ENCODE results near the gene FGFBP3.

FGFBP3 gene

GRCh38 chr10:91909117-91909677 is at the start of gene FGFBP3:
FGFBP3 (minus strand) TSS chr10:91909486; CDS start chr10:91908969, 517 bp downstream.
- in situ Hi-C loops (cut with HindIII; ENCODE audit: low sequenced_read_pairs), result no loop called here

DNA sequence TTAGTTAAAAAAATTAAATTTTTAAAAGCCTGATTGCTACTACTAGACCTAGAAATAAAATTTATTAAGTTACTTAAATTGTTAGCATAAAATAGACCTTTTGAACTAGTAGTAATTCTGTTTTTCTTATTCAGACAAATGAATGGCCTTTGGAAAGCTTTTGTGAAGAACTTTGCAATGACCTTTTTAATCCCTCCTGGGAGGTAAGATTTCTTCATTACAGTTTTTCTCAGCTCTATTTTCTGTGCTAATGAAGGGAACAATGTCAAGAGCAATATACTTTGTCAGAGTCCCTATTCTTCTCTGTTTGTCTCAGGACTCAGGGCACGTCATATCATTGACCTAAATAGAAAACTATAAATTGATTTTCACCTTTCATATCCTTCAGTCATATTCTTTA is 47.8 kb upstream of the FGFBP3 start:
- in situ Hi-C loops (cut with HindIII; ENCODE audit: low sequenced_read_pairs), result no loop called here

DNA sequence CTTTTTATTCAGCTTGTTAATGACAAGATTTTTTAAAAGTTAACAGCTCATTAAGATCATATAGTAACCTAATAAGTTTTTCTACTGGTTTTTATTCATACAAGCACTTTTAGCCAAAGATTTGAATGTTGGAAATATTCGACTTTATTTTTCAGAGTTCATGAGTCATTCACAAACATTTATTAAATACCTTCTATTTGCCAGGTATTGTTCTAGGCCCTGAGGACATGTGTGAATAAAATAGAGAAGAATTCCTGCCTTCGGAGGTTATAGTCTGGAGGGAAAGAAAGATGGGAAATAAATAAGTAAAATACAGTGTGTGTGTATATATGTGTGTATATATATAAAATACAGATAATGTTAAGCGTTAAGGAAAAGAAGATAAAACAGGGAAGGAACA is 45.8 kb upstream of the FGFBP3 start:
- in situ Hi-C loops (cut with HindIII; ENCODE audit: low sequenced_read_pairs), result no loop called here

GRCh38 chr10:91953600-91954160 is 44.4 kb upstream of the FGFBP3 start:
- in situ Hi-C loops (cut with HindIII; ENCODE audit: low sequenced_read_pairs), result no loop called here

DNA sequence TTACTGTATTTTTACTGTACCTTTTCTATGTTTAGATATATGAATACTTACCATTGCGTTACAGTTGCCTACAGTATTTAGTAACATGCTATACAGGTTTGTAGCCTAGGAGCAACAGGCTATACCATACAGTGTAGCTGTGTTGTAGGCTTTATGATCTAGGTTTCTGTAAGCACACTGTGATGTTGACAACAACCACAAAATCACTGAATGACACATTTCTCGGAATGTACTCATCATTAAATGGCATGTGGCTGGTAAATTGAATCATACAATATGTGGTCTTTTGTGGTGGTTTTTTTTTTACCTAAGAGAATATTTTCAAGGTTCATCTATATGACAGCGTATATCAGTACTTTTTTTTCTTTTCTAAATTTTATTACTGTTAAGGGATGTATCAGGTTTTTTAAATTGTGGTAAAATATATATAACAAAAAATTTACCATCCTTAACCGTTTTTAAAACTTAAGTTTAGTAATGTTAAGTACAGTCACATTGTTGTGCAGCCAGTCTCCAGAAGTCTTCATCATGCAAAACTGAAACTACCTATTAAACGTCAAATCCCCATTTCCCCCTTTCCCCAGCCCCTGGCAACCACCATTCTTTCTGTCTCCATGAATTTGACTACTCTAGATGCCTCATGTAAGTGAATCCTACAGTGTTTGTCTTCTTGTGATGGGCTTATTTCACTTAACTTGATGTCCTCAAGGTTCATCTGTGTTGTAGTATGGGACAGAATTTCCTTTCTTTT is 35.8 kb upstream of the FGFBP3 start:
- in situ Hi-C loops (cut with HindIII; ENCODE audit: low sequenced_read_pairs), result no loop called here

GRCh38 chr10:91941426-91941825 is 32.1 kb upstream of the FGFBP3 start:
- in situ Hi-C loops (cut with HindIII; ENCODE audit: low sequenced_read_pairs), result no loop called here

DNA sequence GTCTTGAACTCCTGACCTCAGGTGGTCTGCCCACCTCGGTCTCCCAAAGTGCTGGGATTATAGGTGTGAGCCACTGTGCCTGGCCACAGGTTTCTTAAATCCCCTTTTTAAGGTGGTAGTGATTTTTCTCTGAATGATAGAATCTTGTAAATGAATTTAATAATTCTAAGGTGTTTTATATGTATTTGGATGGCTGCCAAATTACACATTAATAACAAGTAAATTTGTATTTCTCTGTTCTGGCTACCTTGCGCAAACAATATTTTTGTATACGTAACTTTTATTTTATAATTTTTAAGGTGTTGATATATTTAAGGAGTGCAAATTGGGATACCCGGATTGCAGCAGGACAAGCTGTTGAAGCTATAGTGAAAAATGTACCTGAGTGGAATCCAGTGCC is 30.4 kb upstream of the FGFBP3 start:
- in situ Hi-C loops (cut with HindIII; ENCODE audit: low sequenced_read_pairs), result no loop called here

DNA sequence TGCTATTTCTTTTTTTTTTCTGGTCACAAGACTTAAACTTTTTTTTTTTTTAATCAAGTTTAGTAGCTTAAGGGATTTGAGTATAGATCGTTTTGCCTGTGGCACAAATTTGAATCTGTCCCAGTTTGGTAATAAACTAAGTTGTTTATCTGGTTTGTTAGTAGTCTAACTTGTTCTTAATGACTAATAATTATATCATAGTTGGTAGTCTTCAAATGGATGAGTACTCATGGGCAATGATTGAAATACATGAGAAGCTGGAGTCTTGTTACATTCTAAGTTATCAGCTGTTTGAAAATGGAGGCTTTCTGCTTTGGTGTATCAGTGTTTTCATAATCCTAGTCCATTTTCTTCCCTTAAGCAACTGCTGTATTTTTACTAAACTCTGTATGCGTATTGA is 26.6 kb upstream of the FGFBP3 start:
- in situ Hi-C loops (cut with HindIII; ENCODE audit: low sequenced_read_pairs), result no loop called here

DNA sequence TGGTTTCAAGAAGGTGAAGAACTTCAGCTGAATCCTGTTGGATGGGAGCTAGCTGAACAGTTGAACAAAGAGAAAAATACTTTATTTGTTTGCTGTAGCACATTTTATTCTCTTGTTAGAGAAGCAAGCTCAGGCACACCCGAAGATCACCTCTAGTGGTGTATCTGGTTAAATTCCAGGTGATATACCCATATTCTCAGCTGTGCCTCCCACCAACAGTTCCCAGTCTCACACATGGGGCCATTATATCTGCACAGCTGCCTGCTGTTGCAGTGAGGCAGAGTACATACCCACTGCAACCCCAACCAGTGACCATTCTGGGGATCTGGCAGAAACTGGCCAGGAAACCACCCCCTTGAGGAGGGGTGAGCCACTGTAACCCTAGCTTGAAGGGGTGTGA is 23.5 kb upstream of the FGFBP3 start:
- in situ Hi-C loops (cut with HindIII; ENCODE audit: low sequenced_read_pairs), result no loop called here

- in situ Hi-C loops (cut with HindIII; ENCODE audit: low sequenced_read_pairs), result no loop called here
Observed at GRCh38 chr10:91931526-91932190, 22.4 kb upstream of the FGFBP3 start.

GRCh38 chr10:91930939-91931338 is 21.7 kb upstream of the FGFBP3 start:
- in situ Hi-C loops (cut with HindIII; ENCODE audit: low sequenced_read_pairs), result no loop called here

- in situ Hi-C loops (cut with HindIII; ENCODE audit: low sequenced_read_pairs), result no loop called here
Observed at GRCh38 chr10:91925022-91925320, 15.7 kb upstream of the FGFBP3 start.

- in situ Hi-C loops (cut with HindIII; ENCODE audit: low sequenced_read_pairs), result no loop called here
Observed at GRCh38 chr10:91924212-91925021, 15.1 kb upstream of the FGFBP3 start.

GRCh38 chr10:91923371-91924211 is 14.3 kb upstream of the FGFBP3 start, which contains the start of gene BTAF1:
BTAF1 (plus strand) TSS chr10:91923770; CDS start chr10:91924077, 307 bp downstream.
- in situ Hi-C loops (cut with HindIII; ENCODE audit: low sequenced_read_pairs), result no loop called here

GRCh38 chr10:91919651-91920050 is 10.4 kb upstream of the FGFBP3 start:
- in situ Hi-C loops (cut with HindIII; ENCODE audit: low sequenced_read_pairs), result loop anchor here (5.0 kb wide), 1 partner anchor 162 kb away; no protein-coding TSS in a partner anchor

- in situ Hi-C loops (cut with HindIII; ENCODE audit: low sequenced_read_pairs), result no loop called here
Observed at GRCh38 chr10:91910467-91910866, 1.2 kb upstream of the FGFBP3 start.

GRCh38 chr10:91908337-91909116 is 759 bp downstream of the FGFBP3 start:
- in situ Hi-C loops (cut with HindIII; ENCODE audit: low sequenced_read_pairs), result no loop called here

DNA sequence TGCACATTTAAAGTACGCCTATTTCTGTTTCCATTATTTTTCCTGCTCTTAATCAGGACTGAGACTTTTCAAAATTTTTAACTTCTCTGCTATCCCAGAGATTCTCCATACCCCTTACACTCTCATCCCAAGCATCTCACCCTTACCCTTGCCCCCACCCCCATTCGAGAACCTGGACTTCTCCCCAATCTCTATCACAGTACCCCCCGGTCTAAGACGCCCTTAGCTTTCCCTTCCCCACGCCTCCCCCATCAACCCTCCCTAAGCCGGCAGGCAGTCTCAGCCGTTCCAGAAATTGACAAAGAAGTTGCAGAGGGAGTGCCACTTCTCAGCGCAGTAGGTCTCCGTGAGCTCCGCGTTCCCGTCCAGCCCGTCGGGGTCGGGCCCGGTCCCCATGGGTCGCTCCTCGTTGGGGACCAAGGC is 1.4 kb downstream of the FGFBP3 start:
- in situ Hi-C loops (cut with HindIII; ENCODE audit: low sequenced_read_pairs), result no loop called here

DNA sequence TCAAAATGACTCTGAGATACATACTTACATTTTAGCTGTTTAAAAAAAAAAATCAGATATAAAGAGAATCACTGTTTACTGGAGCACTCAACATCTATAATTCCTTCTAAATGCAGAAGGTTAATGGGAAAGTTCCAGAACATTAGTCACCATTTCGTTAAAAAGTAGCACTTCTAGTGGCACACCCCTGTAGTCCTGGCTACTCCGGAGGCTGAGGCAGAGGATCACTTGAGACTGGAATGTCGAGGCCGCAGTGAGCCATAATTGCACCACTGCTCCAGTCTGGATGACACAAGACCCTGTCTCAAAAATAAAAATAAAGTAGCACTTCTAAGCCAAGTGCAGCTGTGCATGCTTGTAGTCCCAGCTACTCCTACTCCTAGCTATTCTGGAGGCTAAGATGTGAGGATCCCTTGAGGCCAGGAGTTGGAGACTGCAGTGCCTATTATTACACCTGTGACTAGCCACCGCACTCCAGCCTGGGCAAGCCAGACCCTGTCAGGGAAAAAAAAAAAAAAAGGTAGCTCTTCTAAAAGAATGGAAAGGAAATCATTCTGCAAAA is 2.2 kb downstream of the FGFBP3 start:
- in situ Hi-C loops (cut with HindIII; ENCODE audit: low sequenced_read_pairs), result no loop called here
